ENCODE measurements around the gene ALDH1B1.

DNA sequence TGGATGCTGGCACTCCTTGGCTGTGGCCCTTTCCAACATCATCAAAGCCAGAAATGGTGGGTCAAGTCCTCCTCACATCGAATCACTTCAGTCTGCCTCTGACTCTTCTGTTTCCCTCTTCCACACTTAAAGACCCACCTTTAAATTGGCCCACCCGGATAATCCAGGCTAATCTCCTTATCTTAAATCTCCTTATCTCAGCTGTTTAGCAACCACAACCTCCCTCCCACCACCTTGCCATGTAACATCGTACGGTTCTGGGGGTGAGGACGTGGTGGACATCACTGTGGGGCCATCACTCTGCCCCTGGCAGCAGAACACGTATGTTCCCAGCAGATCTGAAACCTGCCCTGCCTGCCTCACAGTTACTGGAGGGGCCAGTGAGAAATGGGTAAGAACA is 20.2 kb downstream of the ALDH1B1 start:
- TF ChIP-seq SUZ12 (IDR thresholded peaks at IDR 0.05): no peak
- no peak for TF ChIP-seq ARNT (IDR thresholded peaks at IDR 0.05)
- no peak for TF ChIP-seq HDGF (IDR thresholded peaks at IDR 0.05; ENCODE audit: borderline replicate concordance)
- TF ChIP-seq FOXK2 (IDR thresholded peaks at IDR 0.05): no peak
- no peak for TF ChIP-seq TARDBP (IDR thresholded peaks at IDR 0.05)
- no peak for TF ChIP-seq BHLHE40 (IDR thresholded peaks at IDR 0.05; ENCODE audit: borderline replicate concordance)
- no peak for TF ChIP-seq SP1 (IDR thresholded peaks at IDR 0.05)
- TF ChIP-seq FOXA1 (IDR thresholded peaks at IDR 0.05): no peak
- no peak for TF ChIP-seq CTBP1 (IDR thresholded peaks at IDR 0.05; ENCODE audit: borderline replicate concordance)
- TF ChIP-seq L3MBTL2 (conservative IDR thresholded peaks at IDR 0.05): no peak
- no peak for TF ChIP-seq ELF4 (IDR thresholded peaks at IDR 0.05)
